Thyroid gland (tissue), 4 donors: ENCODE measurements around the gene DNAJA3. TPM values are rescaled to one million over a fixed set of nuclear protein-coding genes. Genes with fewer than 3 reads are reported as not detected.

Experiments used
- DNase-seq, 2 donors: peaks; one replicate each; pipeline ENCODE4 v3.0.0-alpha.2; 2019
- H3K27ac ChIP-seq, 3 donors: fragments of 200-600 bp; sonication (generic); 1 replicate in 2 of 3; 2 replicates in 1 of 3; pipeline ENCODE4 v1.5.1; 2016 to 2019; ENCODE audit warnings: mild to moderate bottlenecking in 1 of 3, moderate library complexity in 1 of 3
- H3K27me3 ChIP-seq: fragments of 200-600 bp; sonication (generic); one replicate; pipeline ENCODE4 v1.5.1; 2019
- H3K36me3 ChIP-seq, 2 donors: fragments of 200-600 bp; sonication (generic); one replicate each; pipeline ENCODE4 v1.5.1; 2016 to 2019
- H3K4me1 ChIP-seq, 2 donors: fragments of 200-600 bp; sonication (generic); one replicate each; pipeline ENCODE4 v1.5.1; 2017 to 2019
- H3K4me3 ChIP-seq, 3 donors: fragments of 200-600 bp; sonication (generic); replicated peaks in 1 of 3; 1 replicate in 2 of 3; 2 replicates in 1 of 3; pipeline ENCODE4 v1.5.1; 2016; ENCODE audit warnings: mild to moderate bottlenecking in 1 of 3
- H3K9me3 ChIP-seq: fragments of 200-600 bp; sonication (generic); one replicate; pipeline ENCODE4 v1.5.1; 2017
- CTCF ChIP-seq, 6 experiments: fragments of 200-600 bp in 3 of 6; fragments of 450-650 bp in 3 of 6; sonication (generic) in 3 of 6; IDR thresholded peaks; one replicate each; pipeline ENCODE4 v1.5.1; 2016 to 2019; ENCODE audit warnings: antibody characterized with exemption in 6 of 6, mild to moderate bottlenecking in 2 of 6, inconsistent platforms in 1 of 6, moderate library complexity in 1 of 6
- POLR2A ChIP-seq, 2 donors: fragments of 450-650 bp; IDR thresholded peaks; one replicate each; pipeline ENCODE4 v1.6.1; 2017; ENCODE audit warnings: antibody characterized with exemption in 2 of 2, mild to moderate bottlenecking in 2 of 2, moderate library complexity in 1 of 2
- WGBS, 2 donors: methylation state at CpG; one replicate each; pipeline ENCODE4 v1.1.5; 2017; 5-methylcytosine and 5-hydroxymethylcytosine counted together
- intact Hi-C: fragments of 100-400 bp; cut with DNase I; formaldehyde crosslinking; loops from one replicate; pipeline ENCODE4 v1.15.1; 2023
- total RNA-seq, 4 donors: library from RNA; depleted of rRNA; stranded (reverse); fragments of >200 nt; gene quantifications; one replicate each; pipeline ENCODE4 v1.2.3, GENCODE V29; 2016

DNAJA3 gene
- total RNA-seq, 4 donors from 2014 or later: 41.0 to 61.0 (median 51.0) TPM

GRCh38 chr16:4419402-4419959 lies 6.2 kb upstream of the DNAJA3 start:
- TF ChIP-seq POLR2A (IDR thresholded peaks at IDR 0.05): no peak
- TF ChIP-seq CTCF (IDR thresholded peaks at IDR 0.05): no peak
- Histone ChIP-seq H3K9me3 (no peaks in the 10 kb centered on the region), H3K27ac (no peak overlapping the region), H3K27me3 (no peaks in the 10 kb centered on the region), H3K4me3 (no peak overlapping the region), H3K36me3 (no peaks in the 10 kb centered on the region), H3K4me1 (peaks cover 11 to 16% of the 10 kb centered on the region in 2 donors)
- intact Hi-C loops: no loop called here
- WGBS, 2 donors: 80 to 84% methylated on average over 7 of the region's 7 CpGs
- DNase-seq: no peak

- H3K27me3 ChIP-seq: no peaks in the 10 kb centered on the region
- no peak overlapping the region for H3K4me3 ChIP-seq
- TF ChIP-seq POLR2A (IDR thresholded peaks at IDR 0.05) (no peak), CTCF (IDR thresholded peaks at IDR 0.05) (no peak)
- H3K36me3 ChIP-seq: no peaks in the 10 kb centered on the region
- no peaks in the 10 kb centered on the region for H3K9me3 ChIP-seq
- WGBS, 2 donors: 79 to 81% methylated on average over 8 of the region's 8 CpGs
- H3K4me1 ChIP-seq: peaks cover 7 to 11% of the 10 kb centered on the region in 2 donors
- intact Hi-C loops: no loop called here
- no peak overlapping the region for H3K27ac ChIP-seq
- DNase-seq: no peak
These were observed 5.1 kb upstream of the DNAJA3 start for GRCh38 chr16:4420505-4421105.

- H3K36me3 ChIP-seq: no peaks in the 10 kb centered on the region
- H3K27ac ChIP-seq: peak overlapping the region; percentile 95 to 99 (median 98)
- no peak for DNase-seq
- TF ChIP-seq POLR2A (IDR thresholded peaks at IDR 0.05) (no peak), CTCF (IDR thresholded peaks at IDR 0.05) (no peak)
- H3K4me3 ChIP-seq: peak overlapping the region; percentile 52 to 91 (median 84)
- no peaks in the 10 kb centered on the region for H3K9me3 ChIP-seq
- H3K27me3 ChIP-seq: no peaks in the 10 kb centered on the region
- peaks cover 12 to 17% of the 10 kb centered on the region in 2 donors for H3K4me1 ChIP-seq
- WGBS, 2 donors: 6 to 7% methylated on average over 18 to 23 of the region's 31 CpGs
- intact Hi-C loops: no loop called here
These were observed 485 bp downstream of the DNAJA3 start for GRCh38 chr16:4426021-4426684.

DNA sequence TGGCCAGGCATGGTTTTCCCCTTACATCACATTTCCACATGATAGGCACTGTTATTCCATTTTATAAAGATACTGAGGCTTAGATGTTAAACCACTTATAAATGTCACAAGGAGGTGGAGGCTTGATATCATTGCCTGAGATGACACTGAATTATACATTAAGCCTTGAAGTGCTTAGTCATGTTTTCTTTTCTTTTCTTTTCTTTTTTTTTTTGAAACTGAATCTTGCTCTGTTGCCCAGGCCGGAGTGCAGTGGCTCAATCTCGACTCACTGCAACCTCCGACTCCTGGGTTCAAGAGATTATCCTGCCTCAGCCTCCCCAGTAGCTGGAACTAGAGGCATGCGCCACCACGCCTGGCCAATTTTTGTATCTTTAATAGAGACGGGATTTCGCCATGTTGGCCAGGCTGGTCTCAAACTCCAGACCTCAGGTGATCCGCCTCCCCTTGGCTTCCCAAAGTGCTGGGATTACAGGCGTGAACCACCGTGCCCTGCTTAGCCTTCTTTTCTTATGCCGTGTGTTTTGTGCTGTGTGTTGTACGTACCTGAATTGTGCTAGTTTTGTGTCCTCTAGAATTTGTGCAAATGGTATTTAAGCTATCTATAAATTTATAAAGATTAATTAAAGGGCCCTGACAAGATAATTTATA lies 1.2 kb downstream of the DNAJA3 start:
- H3K27ac ChIP-seq: no peak overlapping the region
- intact Hi-C loops: no loop called here

More for the DNA sequence above, 1.2 kb downstream of the DNAJA3 start:
- DNase-seq: no peak
- Histone ChIP-seq H3K4me1 (peaks cover 12 to 17% of the 10 kb centered on the region in 2 donors), H3K27me3 (no peaks in the 10 kb centered on the region), H3K36me3 (peaks cover 0 to 4% of the 10 kb centered on the region in 2 donors), H3K9me3 (no peaks in the 10 kb centered on the region), H3K4me3 (peak overlapping the region in 2 of 3 donors; percentile 84 to 91)
- no peak for TF ChIP-seq POLR2A (IDR thresholded peaks at IDR 0.05)
- no peak for TF ChIP-seq CTCF (IDR thresholded peaks at IDR 0.05)
- WGBS, 2 donors: 92 to 93% methylated on average over 12 of the region's 12 CpGs
